OCI-LY3 (cell line): ENCODE data around the gene WWOX.

Experiments used
- H2AFZ ChIP-seq: fragments of 200-600, 300-600 bp; shearing (Covaris generic); 2 replicates; pipeline ENCODE4 v1.6.0; 2014; ENCODE audit warnings: antibody characterized with exemption, low read depth, low read length
- H3K27ac ChIP-seq: fragments of 200-600, 300-600 bp; sonication (generic); 2 replicates; pipeline ENCODE4 v1.5.1; 2014; ENCODE audit warnings: mild to moderate bottlenecking, low read length, moderate library complexity, mixed read lengths
- H3K27me3 ChIP-seq: fragments of 200-600, 300-600 bp; sonication (generic); 2 replicates; pipeline ENCODE4 v1.6.1; 2014; ENCODE audit warnings: low read depth, low read length, mixed read lengths
- H3K36me3 ChIP-seq: fragments of 200-600, 300-600 bp; sonication (generic); replicated peaks from 2 replicates; pipeline ENCODE3; 2014; ENCODE audit warnings: low read depth, low read length, mixed read lengths
- H3K4me1 ChIP-seq: fragments of 300-600, 200-600 bp; sonication (generic); 2 replicates; pipeline ENCODE4 v1.6.1; 2014; ENCODE audit warnings: low read length, mixed read lengths
- H3K4me2 ChIP-seq: fragments of 200-600, 300-600 bp; sonication (generic); 2 replicates; pipeline ENCODE4 v1.6.1; 2014; ENCODE audit warnings: low read length, mixed read lengths
- H3K4me3 ChIP-seq: fragments of 300-600, 200-600 bp; sonication (generic); 2 replicates; pipeline ENCODE4 v1.5.1; 2014; ENCODE audit warnings: antibody characterized with exemption, mild to moderate bottlenecking, low read length, moderate library complexity
- H3K79me2 ChIP-seq: fragments of 300-600, 200-600 bp; shearing (Covaris generic); 2 replicates; pipeline ENCODE4 v1.6.1; 2014; ENCODE audit warnings: mild to moderate bottlenecking, low read length, mixed read lengths
- H3K9ac ChIP-seq: fragments of 300-600, 200-600 bp; shearing (Covaris generic); 2 replicates; pipeline ENCODE4 v1.6.0; 2014; ENCODE audit warnings: mild to moderate bottlenecking, low read length, moderate library complexity
- H3K9me3 ChIP-seq: fragments of 200-600, 300-600 bp; shearing (Covaris generic); 2 replicates; pipeline ENCODE4 v1.6.1; 2014; ENCODE audit warnings: low read length, mixed read lengths; ENCODE audit not compliant: insufficient read depth
- H4K20me1 ChIP-seq: fragments of 200-600, 300-600 bp; sonication (generic); 2 replicates; pipeline ENCODE4 v1.6.1; 2016; ENCODE audit warnings: low read length, mixed read lengths; ENCODE audit not compliant: insufficient read depth
- EZH2phosphoT487 ChIP-seq: fragments of 200-600 bp; shearing (Covaris generic); IDR thresholded peaks from 2 replicates; pipeline ENCODE4 v1.6.1; 2018; ENCODE audit warnings: antibody characterized with exemption, mixed run types, low read depth
- TF ChIP-seq, protein P1 (sequence below): fragments of 200-600, 300-600 bp; sonication (generic); IDR thresholded peaks from 2 replicates; pipeline ENCODE4 v1.5.1; 2014; ENCODE audit warnings: antibody characterized with exemption, low read length, low read depth

WWOX gene

GRCh38 chr16:78930561-78930960, 831.1 kb downstream of the WWOX start:
- Histone ChIP-seq H3K79me2 (no peaks in the 10 kb centered on the region), H3K4me1 (no peaks in the 10 kb centered on the region), H3K27me3 (no peaks in the 10 kb centered on the region; the same call in 1 of the 2 replicates), H2AFZ (no peak overlapping the region), H3K36me3 (no peaks in the 10 kb centered on the region), H4K20me1 (no peaks in the 10 kb centered on the region), H3K9ac (no peak overlapping the region), H3K27ac (no peak overlapping the region), H3K9me3 (no peaks in the 10 kb centered on the region), H3K4me2 (no peak overlapping the region), H3K4me3 (no peak overlapping the region)
- TF ChIP-seq, protein P1, sequence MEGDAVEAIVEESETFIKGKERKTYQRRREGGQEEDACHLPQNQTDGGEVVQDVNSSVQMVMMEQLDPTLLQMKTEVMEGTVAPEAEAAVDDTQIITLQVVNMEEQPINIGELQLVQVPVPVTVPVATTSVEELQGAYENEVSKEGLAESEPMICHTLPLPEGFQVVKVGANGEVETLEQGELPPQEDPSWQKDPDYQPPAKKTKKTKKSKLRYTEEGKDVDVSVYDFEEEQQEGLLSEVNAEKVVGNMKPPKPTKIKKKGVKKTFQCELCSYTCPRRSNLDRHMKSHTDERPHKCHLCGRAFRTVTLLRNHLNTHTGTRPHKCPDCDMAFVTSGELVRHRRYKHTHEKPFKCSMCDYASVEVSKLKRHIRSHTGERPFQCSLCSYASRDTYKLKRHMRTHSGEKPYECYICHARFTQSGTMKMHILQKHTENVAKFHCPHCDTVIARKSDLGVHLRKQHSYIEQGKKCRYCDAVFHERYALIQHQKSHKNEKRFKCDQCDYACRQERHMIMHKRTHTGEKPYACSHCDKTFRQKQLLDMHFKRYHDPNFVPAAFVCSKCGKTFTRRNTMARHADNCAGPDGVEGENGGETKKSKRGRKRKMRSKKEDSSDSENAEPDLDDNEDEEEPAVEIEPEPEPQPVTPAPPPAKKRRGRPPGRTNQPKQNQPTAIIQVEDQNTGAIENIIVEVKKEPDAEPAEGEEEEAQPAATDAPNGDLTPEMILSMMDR: no peak
- no peak for TF ChIP-seq EZH2phosphoT487

GRCh38 chr16:78931267-78931666, 831.8 kb downstream of the WWOX start:
- Histone ChIP-seq H3K4me3 (no peak overlapping the region), H3K79me2 (no peaks in the 10 kb centered on the region), H3K4me1 (no peaks in the 10 kb centered on the region), H3K9me3 (no peaks in the 10 kb centered on the region), H3K27me3 (no peaks in the 10 kb centered on the region; the same call in 1 of the 2 replicates), H3K9ac (no peak overlapping the region), H3K36me3 (no peaks in the 10 kb centered on the region), H4K20me1 (no peaks in the 10 kb centered on the region), H2AFZ (no peak overlapping the region), H3K4me2 (no peak overlapping the region), H3K27ac (no peak overlapping the region)
- no peak for TF ChIP-seq EZH2phosphoT487
- TF ChIP-seq, protein P1: no peak

DNA sequence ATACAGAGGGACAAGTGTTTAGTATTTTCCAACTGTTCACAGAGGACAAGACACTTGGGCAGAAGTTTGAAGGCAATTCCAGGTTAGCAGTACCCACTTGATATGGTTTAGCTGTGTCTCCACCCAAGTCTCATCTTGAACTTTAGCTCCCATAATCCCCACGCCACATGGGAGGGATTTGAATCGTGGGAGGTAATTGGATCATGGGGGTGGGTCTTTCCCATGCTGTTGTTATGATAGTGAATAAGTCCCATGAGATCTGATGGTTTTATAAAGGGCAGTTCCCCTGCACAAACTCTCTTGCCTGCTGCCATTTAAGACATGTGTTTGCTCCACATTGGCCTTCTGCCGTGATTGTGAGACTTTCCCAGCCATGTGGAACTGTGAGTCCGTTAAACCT, 832.2 kb downstream of the WWOX start:
- no peak overlapping the region for H3K4me2 ChIP-seq
- H3K4me1 ChIP-seq: no peaks in the 10 kb centered on the region
- H3K9ac ChIP-seq: no peak overlapping the region
- H3K27me3 ChIP-seq: no peaks in the 10 kb centered on the region; the same call in 1 of the 2 replicates
- H4K20me1 ChIP-seq: no peaks in the 10 kb centered on the region
- H3K79me2 ChIP-seq: no peaks in the 10 kb centered on the region
- TF ChIP-seq EZH2phosphoT487: no peak
- TF ChIP-seq, protein P1: no peak
- H3K27ac ChIP-seq: no peak overlapping the region
- no peaks in the 10 kb centered on the region for H3K36me3 ChIP-seq
- H2AFZ ChIP-seq: no peak overlapping the region
- H3K9me3 ChIP-seq: no peaks in the 10 kb centered on the region
- no peak overlapping the region for H3K4me3 ChIP-seq

- TF ChIP-seq, protein P1: no peak
- TF ChIP-seq EZH2phosphoT487: no peak
- no peak overlapping the region for H3K9ac ChIP-seq
- H3K79me2 ChIP-seq: no peaks in the 10 kb centered on the region
- H3K9me3 ChIP-seq: no peaks in the 10 kb centered on the region
- H3K4me2 ChIP-seq: no peak overlapping the region
- no peak overlapping the region for H3K4me3 ChIP-seq
- no peaks in the 10 kb centered on the region; the same call in 1 of the 2 replicates for H3K27me3 ChIP-seq
- H3K27ac ChIP-seq: no peak overlapping the region
- no peaks in the 10 kb centered on the region for H3K36me3 ChIP-seq
- H4K20me1 ChIP-seq: no peaks in the 10 kb centered on the region
- H3K4me1 ChIP-seq: no peaks in the 10 kb centered on the region
- no peak overlapping the region for H2AFZ ChIP-seq
Observed at GRCh38 chr16:78932355-78932943, 833.0 kb downstream of the WWOX start.
